Uterus (tissue), 2 donors: ENCODE measurements around the gene RPS6KA2.
A peak's percentile ranks its signal among the peaks of the same experiment; 100 is the strongest.

Source experiments
- CTCF ChIP-seq, 4 experiments: fragments of 200-600 bp in 2 of 4; fragments of 450-650 bp in 2 of 4; sonication (generic) in 2 of 4; IDR thresholded peaks; one replicate each; pipeline ENCODE4 v1.5.1; 2016 to 2019; ENCODE audit warnings: antibody characterized with exemption in 4 of 4, mild to moderate bottlenecking in 2 of 4, moderate library complexity in 1 of 4
- POLR2A ChIP-seq, 2 donors: fragments of 450-650 bp; IDR thresholded peaks; one replicate each; pipeline ENCODE4 v1.6.1; 2016; ENCODE audit warnings: antibody characterized with exemption in 2 of 2, mild to moderate bottlenecking in 1 of 2, moderate library complexity in 1 of 2

- peak in 3 of 4 experiments; percentile 22 to 27 (median 22) for TF ChIP-seq CTCF (IDR thresholded peaks at IDR 0.05)
- TF ChIP-seq POLR2A (IDR thresholded peaks at IDR 0.05): no peak
Measured at GRCh38 chr6:166456395-166457156, 170.5 kb downstream of the RPS6KA2 start.
